ENCODE measurements around the gene LRRC36.

DNA sequence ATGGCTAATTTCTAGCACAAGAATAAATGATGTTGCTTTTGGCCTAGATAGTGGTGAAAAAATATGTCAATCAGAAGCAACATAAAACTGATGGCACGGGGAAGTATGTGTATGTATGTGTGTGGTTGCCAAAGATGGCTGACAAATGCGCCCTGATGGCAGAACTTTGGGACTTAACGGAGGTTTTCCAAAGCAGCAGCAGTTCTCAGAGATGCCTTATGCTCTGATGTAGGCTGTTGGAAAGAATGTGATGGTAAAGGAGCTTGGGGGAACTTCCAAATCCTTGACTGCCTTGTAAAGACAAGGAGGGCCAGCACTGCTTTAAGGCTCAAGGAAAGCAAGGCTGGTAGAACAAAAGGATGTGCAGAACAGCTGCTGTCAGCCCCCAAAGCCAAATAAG lies 16.1 kb upstream of the LRRC36 start:
- no peak for TF ChIP-seq POLR2A (IDR thresholded peaks at IDR 0.05)
- TF ChIP-seq, protein P1, sequence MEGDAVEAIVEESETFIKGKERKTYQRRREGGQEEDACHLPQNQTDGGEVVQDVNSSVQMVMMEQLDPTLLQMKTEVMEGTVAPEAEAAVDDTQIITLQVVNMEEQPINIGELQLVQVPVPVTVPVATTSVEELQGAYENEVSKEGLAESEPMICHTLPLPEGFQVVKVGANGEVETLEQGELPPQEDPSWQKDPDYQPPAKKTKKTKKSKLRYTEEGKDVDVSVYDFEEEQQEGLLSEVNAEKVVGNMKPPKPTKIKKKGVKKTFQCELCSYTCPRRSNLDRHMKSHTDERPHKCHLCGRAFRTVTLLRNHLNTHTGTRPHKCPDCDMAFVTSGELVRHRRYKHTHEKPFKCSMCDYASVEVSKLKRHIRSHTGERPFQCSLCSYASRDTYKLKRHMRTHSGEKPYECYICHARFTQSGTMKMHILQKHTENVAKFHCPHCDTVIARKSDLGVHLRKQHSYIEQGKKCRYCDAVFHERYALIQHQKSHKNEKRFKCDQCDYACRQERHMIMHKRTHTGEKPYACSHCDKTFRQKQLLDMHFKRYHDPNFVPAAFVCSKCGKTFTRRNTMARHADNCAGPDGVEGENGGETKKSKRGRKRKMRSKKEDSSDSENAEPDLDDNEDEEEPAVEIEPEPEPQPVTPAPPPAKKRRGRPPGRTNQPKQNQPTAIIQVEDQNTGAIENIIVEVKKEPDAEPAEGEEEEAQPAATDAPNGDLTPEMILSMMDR (IDR thresholded peaks at IDR 0.05) = no peak

Measured in right lobe of liver (tissue), 4 donors.